IMR-90 (cell line): Measurements from ENCODE around the gene MYEF2. TPM values are rescaled to one million over a fixed set of nuclear protein-coding genes. Genes with fewer than 3 reads are reported as not detected.

Experiments used
- ATAC-seq: fragments of 200-7000 bp; cut with Tn5 transposase; 2 replicates; pipeline ENCODE4 v1.9.1; 2020; ENCODE audit warnings: low read depth, mild to moderate bottlenecking, moderate library complexity
- BruUV-seq: library from RNA; stranded (reverse); fragments of 400-500 nt; replicated peaks from 2 replicates; lab custom pipeline; 2021; lab: Mats Ljungman, UMichigan
- CTCF ChIA-PET: fragments of 300-600 bp; formaldehyde crosslinking; extraction: SDS; loops from one replicate; lab custom pipeline; 2021; ENCODE audit warnings: antibody characterized with exemption; lab: Yijun Ruan, JAX
- POLR2A ChIA-PET: fragments of 300-600 bp; sonication (Branson Sonifier 250); formaldehyde crosslinking; loops from one replicate; lab custom pipeline; 2022; ENCODE audit warnings: antibody characterized with exemption; ENCODE audit not compliant: unreplicated experiment; lab: Charles Lee
- DNase-seq: peaks from one replicate; pipeline ENCODE4 v3.0.0; 2013
- H2AFZ ChIP-seq: replicated peaks from 2 replicates; pipeline ENCODE3; 2013; ENCODE audit warnings: low read length, mild to moderate bottlenecking; ENCODE audit not compliant: poor library complexity
- H2AK5ac ChIP-seq: 2 replicates; pipeline ENCODE4 v1.6.1; 2013; ENCODE audit warnings: low read depth, low read length, inconsistent platforms
- H2AK9ac ChIP-seq: replicated peaks from 2 replicates; pipeline ENCODE3; 2013; ENCODE audit warnings: mild to moderate bottlenecking, low read depth, low read length, moderate library complexity; ENCODE audit not compliant: poor library complexity
- H2BK120ac ChIP-seq: 2 replicates; pipeline ENCODE4 v1.6.1; 2013; ENCODE audit warnings: low read depth, low read length, inconsistent platforms
- H2BK15ac ChIP-seq: 3 replicates; pipeline ENCODE4 v1.6.1; 2013; ENCODE audit warnings: low read depth, low read length, inconsistent platforms
- H2BK20ac ChIP-seq: 2 replicates; pipeline ENCODE4 v1.6.1; 2013; ENCODE audit warnings: low read depth, mild to moderate bottlenecking, inconsistent platforms, low read length, moderate library complexity
- H2BK5ac ChIP-seq: 2 replicates; pipeline ENCODE4 v1.6.1; 2013; ENCODE audit warnings: mild to moderate bottlenecking, low read depth, low read length, inconsistent platforms; ENCODE audit not compliant: poor library complexity, severe bottlenecking
- H3K14ac ChIP-seq: replicated peaks from 2 replicates; pipeline ENCODE4 v1.6.1; 2013; ENCODE audit warnings: low read depth, low read length, inconsistent platforms
- H3K18ac ChIP-seq: 2 replicates; pipeline ENCODE4 v1.6.1; 2013; ENCODE audit warnings: low read depth, low read length, control low read depth
- H3K23ac ChIP-seq: 2 replicates; pipeline ENCODE4 v1.6.1; 2013; ENCODE audit warnings: low read depth, low read length, inconsistent platforms
- H3K27ac ChIP-seq: 2 replicates; pipeline ENCODE4 v1.5.1; 2013; ENCODE audit warnings: mild to moderate bottlenecking, control low read depth, low read length; ENCODE audit not compliant: insufficient read depth
- H3K27me3 ChIP-seq: 2 replicates; pipeline ENCODE4 v1.6.1; 2013; ENCODE audit warnings: low read length; ENCODE audit not compliant: control insufficient read depth, insufficient read depth
- H3K36me3 ChIP-seq: 2 replicates; pipeline ENCODE4 v1.6.1; 2013; ENCODE audit warnings: low read length, mixed read lengths; ENCODE audit not compliant: control insufficient read depth, insufficient read depth
- H3K4ac ChIP-seq: 2 replicates; pipeline ENCODE4 v1.6.1; 2013; ENCODE audit warnings: low read depth, low read length, inconsistent platforms
- H3K4me1 ChIP-seq: 2 replicates; pipeline ENCODE4 v1.6.1; 2013; ENCODE audit warnings: low read length, mixed read lengths; ENCODE audit not compliant: control insufficient read depth, insufficient read depth
- H3K4me2 ChIP-seq: 2 replicates; pipeline ENCODE4 v1.6.1; 2013; ENCODE audit warnings: low read depth, mild to moderate bottlenecking, control low read depth, low read length, moderate library complexity
- H3K4me3 ChIP-seq: 2 replicates; pipeline ENCODE4 v1.5.1; 2013; ENCODE audit warnings: low read depth, mild to moderate bottlenecking, control low read depth, low read length, moderate library complexity; ENCODE audit not compliant: insufficient read depth
- H3K56ac ChIP-seq: 2 replicates; pipeline ENCODE4 v1.6.1; 2013; ENCODE audit warnings: low read length, inconsistent platforms; ENCODE audit not compliant: insufficient read depth; ENCODE audit errors: extremely low read depth
- H3K79me1 ChIP-seq, 2 experiments: 2 replicates each; pipeline ENCODE4 v1.6.1; 2013; ENCODE audit warnings: low read length in 2 of 2, inconsistent platforms in 1 of 2, low read depth in 1 of 2
- H3K9ac ChIP-seq: 2 replicates; pipeline ENCODE4 v1.6.1; 2013; ENCODE audit warnings: low read depth, low read length, control low read depth
- H3K9me1 ChIP-seq: 2 replicates; pipeline ENCODE4 v1.6.1; 2013; ENCODE audit warnings: low read length, inconsistent platforms; ENCODE audit not compliant: insufficient read depth
- H3K9me3 ChIP-seq: 2 replicates; pipeline ENCODE4 v1.6.1; 2013; ENCODE audit warnings: low read length; ENCODE audit not compliant: control insufficient read depth, insufficient read depth
- H4K20me1 ChIP-seq: 2 replicates; pipeline ENCODE4 v1.6.1; 2013; ENCODE audit warnings: low read length, inconsistent platforms; ENCODE audit not compliant: insufficient read depth
- H4K5ac ChIP-seq: 2 replicates; pipeline ENCODE4 v1.6.1; 2013; ENCODE audit warnings: mild to moderate bottlenecking, low read depth, low read length, control low read depth
- H4K8ac ChIP-seq, 2 experiments: 2 replicates each; pipeline ENCODE4 v1.6.1; 2013; ENCODE audit warnings: low read depth in 2 of 2, low read length in 2 of 2, control low read depth in 1 of 2, inconsistent platforms in 1 of 2
- H4K91ac ChIP-seq: 2 replicates; pipeline ENCODE4 v1.6.1; 2013; ENCODE audit warnings: low read depth, low read length, inconsistent platforms; ENCODE audit not compliant: insufficient read depth
- CHD1 ChIP-seq: IDR thresholded peaks from 2 replicates; pipeline ENCODE4 v1.6.1; 2012; ENCODE audit warnings: low read depth, low read length, improper control_type of control experiment
- RAD21 ChIP-seq: IDR thresholded peaks from 2 replicates; pipeline ENCODE4 v1.6.1; 2012; ENCODE audit warnings: low read length, improper control_type of control experiment
- SMC3 ChIP-seq: fragments of 150-350 bp; IDR thresholded peaks from 2 replicates; pipeline ENCODE4 v1.6.1; 2016; ENCODE audit warnings: low read depth, mild to moderate bottlenecking, antibody characterized with exemption, low read length, moderate library complexity
- WGBS, 2 experiments: methylation state at CpG; one replicate each; pipeline versions ENCODE4 v1.1.5 to v1.1.7; 2013; ENCODE audit warnings: missing lambda C conversion rate in 2 of 2; ENCODE audit not compliant: insufficient read length in 1 of 2; ENCODE audit errors: extremely low coverage in 2 of 2; 5-methylcytosine and 5-hydroxymethylcytosine counted together
- dilution Hi-C: fragments of 300-500 bp; cut with HindIII; formaldehyde crosslinking; loops from one replicate; pipeline ENCODE4 v1.14.3; 2018; ENCODE audit warnings: low sequenced_read_pairs; ENCODE audit not compliant: unreplicated experiment
- in situ Hi-C: fragments of 300-500 bp; cut with MboI; formaldehyde crosslinking; loops from 3 replicates; pipeline ENCODE4 v1.14.3; 2019; ENCODE audit warnings: low sequenced_read_pairs, inconsistent platforms, mixed read lengths
- intact Hi-C: fragments of 100-400 bp; cut with micrococcal nuclease; formaldehyde crosslinking; loops from 2 replicates; pipeline ENCODE4 v1.10.0; 2022
- polyA plus RNA-seq, 3 experiments: library from polyadenylated mRNA; depleted of rRNA; stranded (reverse); fragments of >200 nt; gene quantifications; 2 replicates each; pipeline ENCODE4 v1.2.3, GENCODE V29; 2012; ENCODE audit warnings: low replicate concordance in 1 of 3
- total RNA-seq: library from RNA; depleted of rRNA; stranded (reverse); fragments of >200 nt; gene quantifications from 2 replicates; pipeline ENCODE4 v1.2.3, GENCODE V29; 2012

The MYEF2 gene
- total and polyA plus RNA-seq, 2 of the 4 experiments (the other 2 are of a cell fraction): 4.5 to 5.8 TPM

GRCh38 chr15:48121849-48122248 lies 56.2 kb downstream of the MYEF2 start:
- in situ Hi-C loops (no loop called here), dilution Hi-C loops (no loop called here), intact Hi-C loops (no loop called here)
- Histone ChIP-seq H4K8ac (no peak overlapping the region), H3K56ac (no peak overlapping the region), H3K27ac (no peak overlapping the region), H3K14ac (no peak overlapping the region), H3K79me1 (no peaks in the 10 kb centered on the region), H3K9me1 (no peaks in the 10 kb centered on the region), H2BK15ac (no peak overlapping the region), H3K18ac (no peak overlapping the region), H3K9ac (no peak overlapping the region), H2AFZ (no peak overlapping the region), H3K4me1 (no peaks in the 10 kb centered on the region), H3K4ac (no peak overlapping the region), H4K91ac (no peak overlapping the region), H3K36me3 (no peaks in the 10 kb centered on the region), H3K27me3 (peaks cover 8% of the 10 kb centered on the region; the same call in 1 of the 2 replicates), H3K23ac (no peak overlapping the region), H3K4me2 (no peak overlapping the region), H2BK120ac (no peak overlapping the region), H2BK20ac (no peak overlapping the region), H3K9me3 (no peaks in the 10 kb centered on the region), H2AK9ac (no peak overlapping the region), H2BK5ac (no peak overlapping the region), H4K20me1 (no peaks in the 10 kb centered on the region), H4K5ac (no peak overlapping the region), H3K4me3 (no peak overlapping the region), H2AK5ac (no peak overlapping the region)
- DNase-seq: no peak
- ChIA-PET POLR2A (no interaction called here), CTCF (no interaction called here)
- WGBS, 2 experiments: no CpG with 5 or more reads among the region's 8 CpGs
- ATAC-seq: no peak
- no peak for TF ChIP-seq RAD21
- no peak for TF ChIP-seq CHD1
- no peak for TF ChIP-seq SMC3
- no TSS peak for BruUV-seq
